ENCODE data around the gene DEPDC1.
"Not testable (repeated sequence)": the region's sequence is repeated elsewhere in the genome, so short reads cannot be mapped to it uniquely, and the experiment has no call there.

DNA sequence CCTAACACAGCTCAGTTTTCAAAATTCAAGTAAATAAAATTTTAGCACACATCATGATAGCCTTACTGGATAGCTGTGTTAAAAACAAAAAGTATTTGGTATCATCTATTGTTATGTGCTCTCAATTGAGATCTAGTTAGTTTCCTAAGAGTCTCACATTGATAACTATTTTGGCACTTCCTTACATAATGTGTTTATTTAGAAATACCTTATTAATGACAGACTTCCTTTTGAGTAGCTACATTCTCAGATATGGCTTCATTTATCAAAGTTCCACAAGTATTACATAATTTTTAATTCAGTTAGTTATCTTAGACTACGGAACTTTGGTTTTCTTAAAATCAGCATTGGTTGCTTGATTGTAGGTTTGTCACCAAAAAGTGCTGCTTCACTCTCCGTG lies 20.3 kb downstream of the DEPDC1 start:
- TF ChIP-seq POLR2A (IDR thresholded peaks at IDR 0.05; ENCODE audit: low read depth): not testable (repeated sequence)
- TF ChIP-seq, protein P1, sequence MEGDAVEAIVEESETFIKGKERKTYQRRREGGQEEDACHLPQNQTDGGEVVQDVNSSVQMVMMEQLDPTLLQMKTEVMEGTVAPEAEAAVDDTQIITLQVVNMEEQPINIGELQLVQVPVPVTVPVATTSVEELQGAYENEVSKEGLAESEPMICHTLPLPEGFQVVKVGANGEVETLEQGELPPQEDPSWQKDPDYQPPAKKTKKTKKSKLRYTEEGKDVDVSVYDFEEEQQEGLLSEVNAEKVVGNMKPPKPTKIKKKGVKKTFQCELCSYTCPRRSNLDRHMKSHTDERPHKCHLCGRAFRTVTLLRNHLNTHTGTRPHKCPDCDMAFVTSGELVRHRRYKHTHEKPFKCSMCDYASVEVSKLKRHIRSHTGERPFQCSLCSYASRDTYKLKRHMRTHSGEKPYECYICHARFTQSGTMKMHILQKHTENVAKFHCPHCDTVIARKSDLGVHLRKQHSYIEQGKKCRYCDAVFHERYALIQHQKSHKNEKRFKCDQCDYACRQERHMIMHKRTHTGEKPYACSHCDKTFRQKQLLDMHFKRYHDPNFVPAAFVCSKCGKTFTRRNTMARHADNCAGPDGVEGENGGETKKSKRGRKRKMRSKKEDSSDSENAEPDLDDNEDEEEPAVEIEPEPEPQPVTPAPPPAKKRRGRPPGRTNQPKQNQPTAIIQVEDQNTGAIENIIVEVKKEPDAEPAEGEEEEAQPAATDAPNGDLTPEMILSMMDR (IDR thresholded peaks at IDR 0.05): not testable (repeated sequence)

All from esophagus muscularis mucosa (tissue), 3 donors.